ENCODE results near the gene NTRK2.

NTRK2 gene

GRCh38 chr9:84736081-84736480 is 66.6 kb downstream of the NTRK2 start:
- DNase-seq (ENCODE audit: low spot score) = no peak

- no peak for DNase-seq (ENCODE audit: low spot score)
These were observed 67.0 kb downstream of the NTRK2 start for GRCh38 chr9:84736536-84736935.

- DNase-seq (ENCODE audit: low spot score) = no peak
These were observed 68.8 kb downstream of the NTRK2 start for GRCh38 chr9:84738353-84738752.

- no peak for DNase-seq (ENCODE audit: low spot score)
These were observed 72.7 kb downstream of the NTRK2 start for GRCh38 chr9:84742261-84742660.

GRCh38 chr9:84744195-84744594 is 74.7 kb downstream of the NTRK2 start:
- no peak for DNase-seq (ENCODE audit: low spot score)

- no peak for DNase-seq (ENCODE audit: low spot score)
These were observed 75.2 kb downstream of the NTRK2 start for GRCh38 chr9:84744726-84745125.

- no peak for DNase-seq (ENCODE audit: low spot score)
These were observed 78.6 kb downstream of the NTRK2 start for GRCh38 chr9:84748112-84748511.

- no peak for DNase-seq (ENCODE audit: low spot score)
These were observed 80.8 kb downstream of the NTRK2 start for GRCh38 chr9:84750152-84750865.

- DNase-seq (ENCODE audit: low spot score) = no peak
These were observed 82.4 kb downstream of the NTRK2 start for GRCh38 chr9:84751921-84752320.

- DNase-seq (ENCODE audit: low spot score) = no peak
These were observed 84.9 kb downstream of the NTRK2 start for GRCh38 chr9:84754461-84754860.

GRCh38 chr9:84754881-84755280 is 85.4 kb downstream of the NTRK2 start:
- no peak for DNase-seq (ENCODE audit: low spot score)

- DNase-seq (ENCODE audit: low spot score) = no peak
These were observed 85.9 kb downstream of the NTRK2 start for GRCh38 chr9:84755380-84755779.

- DNase-seq (ENCODE audit: low spot score) = no peak
These were observed 86.6 kb downstream of the NTRK2 start for GRCh38 chr9:84756171-84756570.

GRCh38 chr9:84756731-84757130 is 87.2 kb downstream of the NTRK2 start:
- no peak for DNase-seq (ENCODE audit: low spot score)

GRCh38 chr9:84758817-84759216 is 89.3 kb downstream of the NTRK2 start:
- DNase-seq (ENCODE audit: low spot score) = no peak

- DNase-seq (ENCODE audit: low spot score) = no peak
These were observed 89.8 kb downstream of the NTRK2 start for GRCh38 chr9:84759300-84759750.

- DNase-seq (ENCODE audit: low spot score) = no peak
These were observed 90.3 kb downstream of the NTRK2 start for GRCh38 chr9:84759804-84760203.

GRCh38 chr9:84761137-84761808 is 91.7 kb downstream of the NTRK2 start:
- no peak for DNase-seq (ENCODE audit: low spot score)

- DNase-seq (ENCODE audit: low spot score) = no peak
These were observed 103.0 kb downstream of the NTRK2 start for GRCh38 chr9:84772511-84772910.

- peak; percentile 11 for DNase-seq (ENCODE audit: low spot score)
These were observed 103.5 kb downstream of the NTRK2 start for GRCh38 chr9:84773022-84773421.

GRCh38 chr9:84775056-84775643 is 105.6 kb downstream of the NTRK2 start:
- DNase-seq (ENCODE audit: low spot score) = no peak

- DNase-seq (ENCODE audit: low spot score) = no peak
These were observed 109.0 kb downstream of the NTRK2 start for GRCh38 chr9:84778570-84778969.

GRCh38 chr9:84779883-84780282 is 110.4 kb downstream of the NTRK2 start:
- DNase-seq (ENCODE audit: low spot score) = no peak

All from AG08396 (cell line).